Measurements from ENCODE around the gene CD300A.

GRCh38 chr17:74497471-74497870 lies 31.0 kb downstream of the CD300A start:
- no peak for TF ChIP-seq CTCF (IDR thresholded peaks at IDR 0.05)
- no peak for TF ChIP-seq EZH2 (IDR thresholded peaks at IDR 0.05; ENCODE audit: borderline replicate concordance, insufficient read depth, low read depth, low read length, poor library complexity, severe bottlenecking)

All from B cell (primary cell).